CD14-positive monocyte (primary cell): ENCODE results near the gene SLC35E3. TPM values are rescaled to one million over a fixed set of nuclear protein-coding genes. Genes with fewer than 3 reads are reported as not detected.

Experiments used
- DNase-seq, 3 donors: peaks; one replicate each; pipeline ENCODE4 v3.0.0-alpha.2; 2011 to 2022
- H2AFZ ChIP-seq: 2 replicates; pipeline ENCODE4 v1.6.0; 2012; ENCODE audit warnings: mild to moderate bottlenecking, low read depth, low read length, inconsistent platforms; ENCODE audit not compliant: insufficient read depth, poor library complexity, severe bottlenecking
- H3K27ac ChIP-seq, 2 donors: 1 replicate in 1 of 2; 2 replicates in 1 of 2; pipeline ENCODE4 v1.5.1; 2012 to 2013; ENCODE audit warnings: low read length in 2 of 2, control low read depth in 1 of 2, inconsistent platforms in 1 of 2, low read depth in 1 of 2, mild to moderate bottlenecking in 1 of 2
- H3K27me3 ChIP-seq, 2 donors: one replicate each; pipeline versions ENCODE4 v1.6.0 to v1.6.1; 2011 to 2013; ENCODE audit warnings: low read length in 2 of 2; ENCODE audit not compliant: control insufficient read depth in 2 of 2, insufficient read depth in 2 of 2
- H3K36me3 ChIP-seq, 2 donors: replicated peaks in 1 of 2; 1 replicate in 1 of 2; 2 replicates in 1 of 2; pipeline versions ENCODE4 v1.5.1 to v1.6.1; 2012 to 2013; ENCODE audit warnings: low read length in 2 of 2, control low read depth in 1 of 2, inconsistent platforms in 1 of 2, mild to moderate bottlenecking in 1 of 2; ENCODE audit not compliant: insufficient read depth in 2 of 2, control insufficient read depth in 1 of 2
- H3K4me1 ChIP-seq, 2 donors: 1 replicate in 1 of 2; 2 replicates in 1 of 2; pipeline versions ENCODE4 v1.5.1 to v1.6.1; 2012 to 2013; ENCODE audit warnings: low read length in 2 of 2, control low read depth in 1 of 2, inconsistent platforms in 1 of 2, mild to moderate bottlenecking in 1 of 2, moderate library complexity in 1 of 2; ENCODE audit not compliant: insufficient read depth in 2 of 2, control insufficient read depth in 1 of 2
- H3K4me2 ChIP-seq: replicated peaks from 2 replicates; pipeline ENCODE3; 2012; ENCODE audit warnings: low read length, moderate library complexity, mild to moderate bottlenecking; ENCODE audit not compliant: poor library complexity, severe bottlenecking; ENCODE audit errors: extremely low read depth
- H3K4me3 ChIP-seq, 3 experiments: fragments of 200-600 bp in 1 of 3; sonication (generic) in 1 of 3; replicated peaks in 1 of 3; 1 replicate in 2 of 3; 2 replicates in 1 of 3; pipeline ENCODE4 v1.5.1; 2011 to 2013; ENCODE audit warnings: low read length in 3 of 3, mild to moderate bottlenecking in 3 of 3, control low read depth in 2 of 3, low read depth in 2 of 3, inconsistent platforms in 1 of 3, moderate library complexity in 1 of 3
- H3K79me2 ChIP-seq: 2 replicates; pipeline ENCODE4 v1.6.0; 2012; ENCODE audit warnings: mild to moderate bottlenecking, control low read depth, inconsistent platforms, low read length, moderate library complexity; ENCODE audit not compliant: insufficient read depth
- H3K9ac ChIP-seq: 2 replicates; pipeline ENCODE4 v1.6.0; 2017; ENCODE audit warnings: low read length, mild to moderate bottlenecking; ENCODE audit not compliant: insufficient read depth, poor library complexity, severe bottlenecking
- H3K9me3 ChIP-seq, 2 donors: replicated peaks in 1 of 2; 1 replicate in 1 of 2; 2 replicates in 1 of 2; pipeline versions ENCODE4 v1.5.1 to v1.6.1; 2012 to 2013; ENCODE audit warnings: low read length in 2 of 2, control low read depth in 1 of 2; ENCODE audit not compliant: control insufficient read depth in 1 of 2, insufficient read depth in 1 of 2
- H4K20me1 ChIP-seq: 2 replicates; pipeline ENCODE4 v1.6.0; 2012; ENCODE audit warnings: mild to moderate bottlenecking, low read length, control low read depth, moderate library complexity; ENCODE audit not compliant: insufficient read depth
- H3K27ac Mint-ChIP-seq, 7 donors: one replicate each; pipeline ENCODE4 v1.8.0; 2020; ENCODE audit warnings: mild to moderate bottlenecking in 7 of 7, mixed read lengths in 7 of 7, moderate library complexity in 6 of 7, inconsistent platforms in 2 of 7
- H3K27me3 Mint-ChIP-seq, 3 donors: one replicate each; pipeline ENCODE4 v1.8.0; 2021 to 2022; ENCODE audit warnings: low read depth in 3 of 3, mild to moderate bottlenecking in 3 of 3, mixed read lengths in 3 of 3, moderate library complexity in 3 of 3, inconsistent platforms in 1 of 3
- H3K36me3 Mint-ChIP-seq, 2 donors: one replicate each; pipeline ENCODE4 v1.8.0; 2020; ENCODE audit warnings: mixed read lengths in 2 of 2, inconsistent platforms in 1 of 2, mild to moderate bottlenecking in 1 of 2
- H3K4me1 Mint-ChIP-seq: one replicate; pipeline ENCODE4 v1.8.0; 2020; ENCODE audit warnings: mild to moderate bottlenecking, mixed read lengths
- H3K4me3 Mint-ChIP-seq, 2 donors: one replicate each; pipeline ENCODE4 v1.8.0; 2020; ENCODE audit warnings: mild to moderate bottlenecking in 2 of 2, mixed read lengths in 2 of 2, moderate library complexity in 1 of 2
- H3K9me3 Mint-ChIP-seq, 7 donors: one replicate each; pipeline ENCODE4 v1.8.0; 2020 to 2022; ENCODE audit warnings: mixed read lengths in 7 of 7, mild to moderate bottlenecking in 6 of 7, moderate library complexity in 6 of 7, inconsistent platforms in 2 of 7
- WGBS: methylation state at CpG from one replicate; pipeline ENCODE4 v1.1.5; 2013; ENCODE audit warnings: missing lambda C conversion rate; ENCODE audit not compliant: insufficient coverage; 5-methylcytosine and 5-hydroxymethylcytosine counted together
- intact Hi-C, 2 donors: fragments of 100-400 bp; cut with micrococcal nuclease; formaldehyde crosslinking; loops; one replicate each; pipeline versions ENCODE4 v1.15.0 to v1.15.1; 2023
- polyA plus RNA-seq, 3 donors: library from polyadenylated mRNA; depleted of rRNA in 1 of 3; unstranded in 2 of 3; stranded (reverse) in 1 of 3; fragments of 300-500 nt in 2 of 3; fragments of >200 nt in 1 of 3; fragmentation: Illumina TruSeq in 2 of 3; gene quantifications; 1 replicate in 2 of 3; 2 replicates in 1 of 3; pipeline ENCODE4 v1.2.3, GENCODE V29; 2012 to 2021
- TF ChIP-seq, protein P1 (sequence below): fragments of 200-600 bp; IDR thresholded peaks from one replicate; pipeline ENCODE4 v1.8.0; 2022; ENCODE audit warnings: antibody characterized with exemption, mild to moderate bottlenecking

Gene SLC35E3
- polyA plus RNA-seq, 3 donors, result 4.3 to 12.4 (median 10.9) TPM

DNA sequence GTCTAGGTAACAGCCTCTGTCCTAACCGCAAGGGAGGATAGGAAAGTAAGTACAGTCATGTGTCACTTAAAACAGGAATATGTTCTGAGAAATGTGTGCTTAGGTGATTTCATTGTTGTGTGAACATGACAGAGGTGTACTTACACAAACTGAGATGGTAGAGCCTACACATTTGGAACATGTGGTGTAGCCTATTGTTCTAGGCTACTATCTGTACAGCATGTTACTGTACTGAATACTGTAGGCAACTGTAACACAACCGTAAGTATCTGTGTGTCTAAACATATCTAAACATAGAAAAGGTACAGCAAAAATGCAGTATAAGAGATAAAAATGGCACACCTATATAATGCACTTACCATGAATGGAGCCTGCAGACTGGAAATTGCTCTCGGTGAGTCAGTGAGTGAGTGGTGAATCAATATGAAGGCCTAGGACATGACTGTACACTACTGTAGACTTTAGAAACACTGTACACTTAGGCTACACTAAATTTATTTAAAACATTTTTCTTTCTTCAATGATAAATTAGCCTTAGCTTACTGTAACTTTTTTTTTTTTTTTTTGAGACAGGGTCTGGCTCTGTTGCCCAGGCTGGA is 48.8 kb downstream of the SLC35E3 start:
- Mint-ChIP-seq H3K27ac (no peak overlapping the region), H3K27me3 (no peaks in the 10 kb centered on the region), H3K36me3 (no peaks in the 10 kb centered on the region), H3K4me3 (no peak overlapping the region), H3K4me1 (no peaks in the 10 kb centered on the region), H3K9me3 (peaks cover 0 to 3% (median 0%) of the 10 kb centered on the region in 7 donors)
- intact Hi-C loops, result no loop called here
- TF ChIP-seq, protein P1, sequence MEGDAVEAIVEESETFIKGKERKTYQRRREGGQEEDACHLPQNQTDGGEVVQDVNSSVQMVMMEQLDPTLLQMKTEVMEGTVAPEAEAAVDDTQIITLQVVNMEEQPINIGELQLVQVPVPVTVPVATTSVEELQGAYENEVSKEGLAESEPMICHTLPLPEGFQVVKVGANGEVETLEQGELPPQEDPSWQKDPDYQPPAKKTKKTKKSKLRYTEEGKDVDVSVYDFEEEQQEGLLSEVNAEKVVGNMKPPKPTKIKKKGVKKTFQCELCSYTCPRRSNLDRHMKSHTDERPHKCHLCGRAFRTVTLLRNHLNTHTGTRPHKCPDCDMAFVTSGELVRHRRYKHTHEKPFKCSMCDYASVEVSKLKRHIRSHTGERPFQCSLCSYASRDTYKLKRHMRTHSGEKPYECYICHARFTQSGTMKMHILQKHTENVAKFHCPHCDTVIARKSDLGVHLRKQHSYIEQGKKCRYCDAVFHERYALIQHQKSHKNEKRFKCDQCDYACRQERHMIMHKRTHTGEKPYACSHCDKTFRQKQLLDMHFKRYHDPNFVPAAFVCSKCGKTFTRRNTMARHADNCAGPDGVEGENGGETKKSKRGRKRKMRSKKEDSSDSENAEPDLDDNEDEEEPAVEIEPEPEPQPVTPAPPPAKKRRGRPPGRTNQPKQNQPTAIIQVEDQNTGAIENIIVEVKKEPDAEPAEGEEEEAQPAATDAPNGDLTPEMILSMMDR, result no peak
- H3K79me2 ChIP-seq, result no peaks in the 10 kb centered on the region
- no peaks in the 10 kb centered on the region for H3K27me3 ChIP-seq
- no peak overlapping the region for H3K9ac ChIP-seq
- H3K4me2 ChIP-seq, result no peak overlapping the region
- H3K9me3 ChIP-seq, result no peaks in the 10 kb centered on the region
- DNase-seq, result no peak
- no peak overlapping the region for H3K27ac ChIP-seq
- no peak overlapping the region for H3K4me3 ChIP-seq
- H3K36me3 ChIP-seq, result no peaks in the 10 kb centered on the region
- H4K20me1 ChIP-seq, result no peaks in the 10 kb centered on the region
- H2AFZ ChIP-seq, result no peak overlapping the region
- peaks cover 0 to under 1% of the 10 kb centered on the region in 2 donors for H3K4me1 ChIP-seq
- no CpG with 5 or more reads among the region's 3 CpGs for WGBS

DNA sequence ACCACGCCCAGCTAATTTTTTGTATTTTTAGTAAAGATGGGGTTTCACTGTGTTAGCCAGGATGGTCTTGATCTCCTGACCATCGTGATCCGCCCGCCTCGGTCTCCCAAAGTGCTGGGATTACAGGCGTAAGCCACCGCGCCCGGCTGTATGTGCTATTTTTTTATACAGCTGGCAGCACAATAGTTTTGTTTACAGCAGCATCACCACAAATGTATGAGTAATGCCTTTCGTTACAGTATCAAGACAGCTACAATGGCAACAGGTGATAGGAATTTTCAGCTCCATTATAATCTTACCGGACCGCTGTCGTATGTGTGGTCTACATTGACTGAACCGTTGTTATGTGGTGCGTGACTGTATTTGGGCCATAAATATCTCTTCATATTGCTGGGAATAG is 50.4 kb downstream of the SLC35E3 start:
- no peaks in the 10 kb centered on the region for H3K4me1 Mint-ChIP-seq
- Histone ChIP-seq H3K79me2 (no peaks in the 10 kb centered on the region), H3K4me3 (no peak overlapping the region), H3K27me3 (no peaks in the 10 kb centered on the region), H3K27ac (no peak overlapping the region), H3K4me1 (no peaks in the 10 kb centered on the region), H3K9ac (no peak overlapping the region), H3K9me3 (no peaks in the 10 kb centered on the region), H2AFZ (no peak overlapping the region), H4K20me1 (no peaks in the 10 kb centered on the region), H3K36me3 (no peaks in the 10 kb centered on the region), H3K4me2 (no peak overlapping the region)
- no peak overlapping the region for H3K4me3 Mint-ChIP-seq
- TF ChIP-seq, protein P1, result no peak
- H3K27me3 Mint-ChIP-seq, result peaks cover 0 to 2% (median 0%) of the 10 kb centered on the region in 3 donors
- peaks cover 0 to 3% (median 0%) of the 10 kb centered on the region in 7 donors for H3K9me3 Mint-ChIP-seq
- H3K36me3 Mint-ChIP-seq, result no peaks in the 10 kb centered on the region
- no peak for DNase-seq
- no peak overlapping the region for H3K27ac Mint-ChIP-seq
- 98% methylated on average over 9 of the region's 15 CpGs for WGBS
- intact Hi-C loops, result no loop called here
